ENCODE results near the gene PRKCA.
"Not testable (repeated sequence)": the region's sequence is repeated elsewhere in the genome, so short reads cannot be mapped to it uniquely, and the experiment has no call there.

Gene PRKCA

DNA sequence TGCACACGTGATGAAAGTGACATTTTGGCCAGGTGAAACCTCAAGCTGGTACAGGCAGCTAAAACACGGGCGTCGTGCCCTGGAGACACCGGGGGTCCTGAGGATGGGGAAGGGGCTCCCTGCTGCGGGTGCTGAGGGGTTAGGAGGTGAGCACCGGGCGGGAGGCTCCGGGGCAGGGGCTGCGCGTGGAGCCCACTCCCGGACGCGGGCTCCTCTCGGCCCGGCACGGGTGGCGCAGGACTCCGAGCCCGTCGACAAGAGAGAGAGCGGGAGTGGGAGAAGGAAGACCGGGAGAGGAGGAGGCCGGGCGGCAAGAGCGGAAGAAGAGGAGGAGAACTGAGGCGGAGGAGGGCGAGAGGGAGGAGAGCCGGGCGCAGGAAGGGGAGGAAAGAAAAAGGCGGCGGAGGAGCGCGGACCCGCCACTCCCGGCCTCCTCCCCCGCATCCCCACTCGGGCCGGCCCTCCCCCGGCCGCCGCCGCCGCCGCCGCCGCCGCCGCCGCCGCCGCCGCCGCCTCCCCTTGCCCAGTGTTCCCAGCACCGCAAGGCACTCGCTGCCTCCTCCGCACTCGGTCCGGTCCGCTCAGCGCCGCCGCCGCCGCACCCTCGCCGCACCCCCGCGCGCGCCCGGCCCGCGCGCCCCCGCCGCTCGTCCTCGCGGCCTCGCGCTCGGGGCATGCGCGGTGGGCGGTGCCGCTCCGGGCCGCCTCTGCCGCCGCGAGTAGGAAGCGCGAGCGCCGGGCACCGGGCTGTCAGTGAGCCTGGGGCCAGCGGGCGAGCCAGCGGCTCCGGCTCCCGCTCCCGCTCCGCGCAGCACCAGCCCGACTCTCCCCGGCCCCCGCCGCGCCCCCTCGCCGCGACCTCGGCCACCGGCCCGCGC, at the start of gene PRKCA:
PRKCA (plus strand) TSS at position 750 of the 878 bp plus-strand sequence.
- DNase-seq (ENCODE audit: low read depth in 3 of 3) = peak; percentile 50 to 68 (median 50)

DNA sequence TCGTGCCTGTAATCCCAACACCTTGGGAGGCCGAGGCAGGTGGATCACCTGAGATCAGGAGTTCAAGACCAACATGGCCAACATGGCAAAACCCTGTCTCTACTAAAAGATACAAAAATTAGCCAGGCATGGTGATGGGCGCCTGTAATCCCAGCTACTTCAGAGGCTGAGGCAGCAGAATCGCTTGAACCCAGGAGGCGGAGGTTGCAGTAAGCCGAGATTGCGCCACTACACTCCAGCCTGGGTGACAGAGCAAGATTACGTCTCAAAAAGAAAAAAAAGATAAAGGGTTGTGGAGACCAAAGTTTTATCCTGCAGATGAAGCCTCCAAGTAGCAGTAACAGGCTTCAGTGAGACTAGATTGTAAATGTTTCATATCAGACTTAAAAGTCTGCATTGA, 49.0 kb upstream of the PRKCA start:
- not testable (repeated sequence) for DNase-seq (ENCODE audit: low read depth in 3 of 3)

DNA sequence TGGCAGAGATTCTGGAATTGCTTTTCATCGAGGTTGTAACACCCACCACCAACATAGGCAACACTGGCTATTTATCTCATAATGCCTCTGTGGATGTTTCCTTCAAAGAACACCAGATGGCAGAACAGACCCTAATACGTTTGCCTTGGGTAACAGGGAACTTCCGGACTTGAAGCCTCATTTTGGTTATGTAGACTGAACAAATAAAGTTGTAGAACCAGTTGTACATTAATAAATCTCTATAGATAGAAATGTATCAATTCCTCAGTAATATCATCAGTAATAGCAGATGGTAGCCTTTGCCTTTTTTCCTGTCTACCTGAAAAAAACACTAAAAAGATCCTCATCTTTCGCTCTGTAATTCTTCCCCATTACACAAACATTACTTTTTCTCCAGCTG, 47.3 kb upstream of the PRKCA start:
- DNase-seq (ENCODE audit: low read depth in 3 of 3) = peak in 1 of 3 experiments; percentile 24

DNA sequence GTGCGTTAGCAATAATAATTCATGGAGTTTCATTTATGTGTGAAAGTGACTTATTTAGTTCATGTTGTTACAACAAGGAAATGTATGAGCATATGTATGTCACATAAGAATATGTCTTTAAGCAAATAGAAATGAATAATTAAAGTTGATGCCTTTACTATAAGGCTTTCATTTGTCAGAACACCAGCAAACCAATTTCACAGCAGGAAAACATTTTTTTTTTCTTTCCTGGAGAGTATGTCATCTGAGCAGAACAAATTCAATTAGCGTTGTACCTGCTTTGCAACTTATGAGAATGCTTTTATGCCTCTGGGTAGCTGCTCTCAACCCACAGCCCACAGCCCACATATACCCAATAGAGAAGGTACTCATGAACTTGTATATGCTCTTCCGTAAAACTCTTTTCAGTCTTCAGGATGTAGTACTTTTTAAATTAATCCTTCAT, 46.9 kb upstream of the PRKCA start:
- no peak for DNase-seq (ENCODE audit: low read depth in 3 of 3)

DNA sequence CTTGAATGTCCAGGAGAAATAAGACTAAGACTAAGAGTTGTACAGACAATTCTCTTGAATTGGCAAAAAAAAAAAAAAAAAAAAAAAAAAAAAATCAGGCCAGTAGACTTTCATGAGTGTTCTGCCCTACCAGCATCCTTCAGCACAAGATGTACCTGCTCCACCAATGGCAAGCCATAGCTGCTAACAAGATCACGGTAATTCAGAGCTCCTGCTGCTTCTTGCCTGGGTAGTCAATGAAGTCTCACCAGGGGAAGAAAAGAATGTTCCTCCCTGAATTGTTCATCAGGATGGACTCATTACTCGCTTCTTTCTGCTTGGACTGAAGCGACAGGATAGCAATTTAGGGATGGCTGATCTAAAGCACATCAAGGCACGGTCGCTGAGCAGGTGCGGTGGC, 42.1 kb upstream of the PRKCA start:
- DNase-seq (ENCODE audit: low read depth in 3 of 3) = no peak

DNA sequence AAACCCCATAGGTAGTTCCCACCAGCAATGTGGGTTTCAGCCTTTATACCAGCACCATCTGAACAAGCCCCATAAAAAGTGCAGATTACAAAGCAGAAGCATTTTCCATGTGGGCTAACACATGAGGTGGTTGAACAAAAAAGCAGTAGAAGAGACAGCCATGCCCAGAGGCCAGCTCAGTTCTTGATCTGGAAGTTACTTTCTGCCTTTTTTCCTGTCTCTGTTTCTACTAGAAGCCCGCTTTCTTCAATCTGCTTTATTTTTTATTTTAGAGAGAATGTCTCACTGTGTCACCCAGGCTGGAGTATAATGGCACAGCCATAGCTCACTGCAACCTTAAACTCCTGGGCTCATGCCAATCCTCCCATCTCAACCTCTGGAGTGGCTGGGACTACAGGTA, 41.7 kb upstream of the PRKCA start:
- DNase-seq (ENCODE audit: low read depth in 3 of 3) = no peak

DNA sequence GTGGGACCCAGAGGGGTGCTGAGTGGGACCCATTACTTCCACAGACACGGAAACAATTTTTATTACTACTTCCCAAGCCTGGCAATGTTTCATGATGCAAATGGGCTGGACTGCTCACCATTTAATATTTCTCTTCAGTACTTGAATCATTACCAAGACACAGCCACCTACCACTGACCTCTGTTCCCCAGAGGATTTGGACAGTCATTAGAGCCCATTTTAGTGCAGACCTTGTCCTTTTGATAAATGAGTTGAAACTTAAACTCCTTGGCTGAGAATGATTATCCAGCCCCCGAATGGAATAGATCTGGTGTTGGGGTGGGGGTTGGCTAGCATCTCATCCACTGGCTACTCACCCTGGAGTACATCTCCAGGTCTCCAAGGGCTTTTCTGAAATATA, 39.6 kb upstream of the PRKCA start:
- no peak for DNase-seq (ENCODE audit: low read depth in 3 of 3)

DNA sequence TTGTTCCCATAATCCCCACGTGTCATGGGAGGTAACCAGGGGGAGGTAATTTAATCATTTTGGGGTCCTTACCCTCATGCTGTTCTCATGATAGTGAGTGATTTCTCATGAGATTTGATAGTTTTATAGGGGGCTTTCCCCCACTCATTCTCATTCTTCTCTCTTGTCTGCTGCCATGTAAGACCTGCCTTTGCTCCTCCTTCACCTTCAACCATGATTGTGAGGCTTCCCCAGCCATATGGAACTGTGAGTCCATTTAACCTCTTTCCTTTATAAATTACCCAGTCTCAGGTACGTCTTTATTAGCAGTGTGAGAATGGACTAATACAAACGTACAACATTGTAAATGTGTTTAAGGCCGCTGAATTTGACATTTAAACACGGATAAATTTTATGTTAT, 37.7 kb upstream of the PRKCA start:
- no peak for DNase-seq (ENCODE audit: low read depth in 3 of 3)

DNA sequence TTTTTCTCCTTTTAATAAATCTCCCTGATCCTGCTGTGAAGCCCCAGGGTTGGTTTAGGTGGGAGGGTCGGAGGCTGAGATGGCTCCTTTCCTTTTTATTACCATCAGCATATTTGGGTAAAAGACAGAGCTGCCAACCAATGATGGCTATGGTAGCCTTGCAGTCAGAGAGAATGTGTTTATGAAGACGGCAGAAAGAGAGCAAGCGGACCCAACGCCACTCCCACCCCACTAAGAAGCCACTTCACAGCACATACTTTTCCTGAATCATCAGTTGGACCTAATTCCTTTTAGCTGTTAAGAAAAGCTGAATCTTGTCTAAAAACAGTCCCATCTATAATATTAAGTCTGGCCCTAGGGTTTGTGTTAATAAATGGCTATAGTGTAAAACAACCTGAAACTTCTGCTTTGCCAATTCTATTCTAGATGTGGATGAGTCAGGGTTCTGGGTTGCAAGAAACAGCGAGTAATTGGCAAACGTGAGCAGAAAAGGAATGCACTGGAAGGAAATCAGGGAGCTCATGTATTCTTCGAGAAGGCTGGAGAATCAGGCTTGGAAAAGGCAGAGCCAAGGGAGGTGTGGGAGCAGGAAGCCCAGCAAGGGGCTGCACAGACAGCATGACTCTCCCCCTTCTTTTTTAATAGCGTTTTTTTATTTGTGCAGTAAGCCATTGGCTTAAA, 34.0 kb upstream of the PRKCA start:
- DNase-seq (ENCODE audit: low read depth in 3 of 3) = no peak

DNA sequence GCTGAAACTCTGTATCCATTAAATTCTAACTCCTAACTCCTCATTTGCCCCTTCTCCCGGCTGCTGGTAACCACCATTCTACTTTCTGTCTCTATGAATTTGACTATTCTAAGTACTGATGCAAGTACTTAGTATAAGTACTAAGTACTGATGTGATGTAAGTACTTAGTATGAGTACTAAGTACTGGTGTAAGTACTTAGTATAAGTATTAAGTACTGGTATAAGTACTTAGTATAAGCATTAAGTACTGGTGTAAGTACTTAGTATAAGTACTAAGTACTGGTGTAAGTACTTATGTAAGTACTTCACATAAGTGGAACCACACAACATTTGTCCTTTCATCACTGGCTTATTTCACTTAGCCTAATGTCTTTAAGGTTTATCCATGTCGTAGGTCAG, 32.3 kb upstream of the PRKCA start:
- no peak for DNase-seq (ENCODE audit: low read depth in 3 of 3)

DNA sequence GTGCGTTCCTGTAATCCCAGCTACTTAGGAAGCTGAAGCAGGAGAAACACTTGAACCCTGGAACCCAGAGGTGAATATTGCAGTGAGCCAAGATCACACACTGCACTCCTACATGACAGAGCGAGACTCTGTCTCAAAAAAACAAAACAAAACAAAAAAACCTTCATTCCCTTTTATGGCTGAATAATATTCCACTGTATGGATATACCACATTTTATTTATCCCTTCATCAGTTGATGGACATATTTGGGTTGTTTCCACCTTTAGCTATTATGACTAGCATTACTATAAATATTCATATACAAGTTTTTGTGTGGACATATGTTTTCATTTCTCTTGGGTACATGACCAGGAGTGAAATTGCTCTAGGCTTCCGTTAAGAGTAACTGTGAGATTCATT, 30.9 kb upstream of the PRKCA start:
- no peak for DNase-seq (ENCODE audit: low read depth in 3 of 3)

DNA sequence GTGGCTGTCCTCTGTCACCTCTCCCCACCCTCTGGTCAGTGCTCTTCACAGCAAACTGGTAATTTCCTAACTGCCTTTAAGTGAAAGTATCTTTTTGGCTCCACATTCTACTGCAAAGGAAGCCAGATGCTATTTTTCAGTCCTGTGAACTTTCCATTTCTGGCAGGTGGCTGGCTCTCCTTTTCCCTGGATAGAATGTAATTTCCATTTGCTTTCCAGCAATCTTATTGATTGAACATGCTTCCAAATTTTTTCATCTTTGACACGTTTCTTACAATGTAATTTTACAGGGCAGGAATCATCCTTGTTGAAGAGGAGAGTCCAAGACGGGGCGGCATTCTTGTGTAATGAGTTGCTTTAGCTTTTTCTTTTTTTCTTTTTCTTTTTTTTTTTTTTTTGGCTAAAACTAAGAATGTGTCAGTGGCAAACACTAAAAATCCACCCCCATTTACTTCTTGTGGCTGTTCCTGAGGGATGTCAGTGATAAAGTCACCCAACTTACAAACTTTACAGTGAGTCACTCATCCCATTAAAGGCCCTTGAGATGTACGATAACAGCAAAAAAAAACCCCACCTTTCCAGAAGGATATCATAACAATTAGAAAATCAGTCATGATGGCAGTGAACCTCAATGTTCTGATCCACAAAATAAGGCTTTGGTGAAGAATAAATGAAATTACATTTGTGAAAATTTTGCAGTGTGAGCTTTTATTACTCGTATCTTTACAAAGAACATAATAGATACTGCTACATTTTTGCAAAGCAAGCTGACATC, 29.4 kb upstream of the PRKCA start:
- DNase-seq (ENCODE audit: low read depth in 3 of 3) = no peak

DNA sequence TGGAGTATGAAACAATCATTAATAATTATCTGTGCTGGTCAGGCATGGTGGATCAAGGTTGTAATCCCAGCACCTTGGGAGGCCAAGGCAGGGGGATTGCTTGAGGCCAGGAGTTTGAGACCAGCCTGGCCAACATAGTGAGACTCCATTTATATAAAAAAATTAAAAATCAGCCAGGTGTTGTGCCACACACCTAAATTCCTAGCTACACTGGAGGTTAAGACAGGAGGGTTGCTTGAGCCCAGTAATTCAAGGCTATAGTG, 28.9 kb upstream of the PRKCA start:
- no peak for DNase-seq (ENCODE audit: low read depth in 3 of 3)

DNA sequence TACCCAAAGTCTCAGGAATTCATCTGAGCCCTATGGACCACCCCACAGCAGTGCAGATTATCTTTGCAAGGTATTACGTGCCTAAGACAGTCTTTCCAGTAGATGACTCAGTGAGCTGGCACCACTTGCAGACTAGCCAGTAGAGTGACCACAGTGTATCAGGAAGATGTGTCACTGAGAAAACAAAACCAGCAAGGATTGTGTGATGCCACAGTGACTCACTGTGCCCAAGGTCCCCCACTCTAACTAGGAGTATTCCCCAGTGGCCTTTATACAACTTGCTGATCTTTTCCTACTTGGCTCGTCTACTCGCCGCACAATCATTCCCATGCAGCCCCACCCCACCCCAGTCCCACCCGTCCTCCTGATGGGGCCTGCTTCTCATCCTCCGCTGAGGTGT, 26.8 kb upstream of the PRKCA start:
- DNase-seq (ENCODE audit: low read depth in 3 of 3) = no peak

DNA sequence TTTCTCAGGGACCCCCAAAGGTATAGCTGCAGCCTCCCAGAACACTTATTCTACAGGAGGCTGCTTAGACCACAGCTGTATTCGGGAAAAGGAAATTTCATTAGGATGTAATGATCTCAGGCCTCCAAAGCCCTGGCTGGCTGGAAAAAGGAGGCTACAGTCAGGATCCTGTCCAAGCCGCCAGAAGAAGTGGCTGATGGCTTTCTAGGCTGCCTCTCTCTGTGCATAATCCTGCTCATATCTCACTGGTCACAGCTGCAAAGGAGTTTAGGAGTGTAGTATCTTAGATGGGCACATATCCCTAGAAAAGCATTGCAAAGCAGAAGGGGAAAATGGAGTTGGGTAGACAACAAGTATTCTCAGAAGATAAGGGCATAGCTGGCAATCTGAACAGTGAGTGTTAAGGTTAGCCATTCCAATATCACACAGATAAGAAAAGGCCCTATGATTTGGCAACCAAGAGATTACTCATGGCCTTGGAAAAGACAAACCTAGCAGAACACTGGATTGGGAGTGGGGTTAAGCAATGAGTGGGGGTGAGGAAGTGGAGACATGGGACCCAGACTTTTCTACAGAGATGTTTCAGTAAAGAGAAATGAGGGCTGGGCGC, 26.0 kb upstream of the PRKCA start:
- DNase-seq (ENCODE audit: low read depth in 3 of 3) = no peak

DNA sequence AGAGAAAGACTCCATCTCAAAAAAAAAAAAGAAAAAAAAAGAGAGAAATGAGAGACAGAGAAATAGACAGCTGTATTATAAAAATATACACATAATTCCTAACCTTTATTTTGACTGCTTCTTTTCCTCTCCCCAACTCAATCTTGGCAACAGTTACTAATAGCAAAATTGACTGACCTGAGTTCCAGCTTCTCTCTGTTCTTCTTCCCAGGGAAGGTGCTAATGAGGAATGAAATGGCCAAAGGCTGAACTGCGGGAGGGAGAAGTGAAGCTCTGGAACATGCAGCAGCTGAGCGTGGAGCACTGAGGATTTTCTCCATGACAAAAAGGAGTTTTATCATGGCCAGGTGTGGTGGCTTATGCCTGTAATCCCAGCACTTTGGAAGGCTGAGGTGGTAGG, 25.2 kb upstream of the PRKCA start:
- DNase-seq (ENCODE audit: low read depth in 3 of 3) = no peak

DNA sequence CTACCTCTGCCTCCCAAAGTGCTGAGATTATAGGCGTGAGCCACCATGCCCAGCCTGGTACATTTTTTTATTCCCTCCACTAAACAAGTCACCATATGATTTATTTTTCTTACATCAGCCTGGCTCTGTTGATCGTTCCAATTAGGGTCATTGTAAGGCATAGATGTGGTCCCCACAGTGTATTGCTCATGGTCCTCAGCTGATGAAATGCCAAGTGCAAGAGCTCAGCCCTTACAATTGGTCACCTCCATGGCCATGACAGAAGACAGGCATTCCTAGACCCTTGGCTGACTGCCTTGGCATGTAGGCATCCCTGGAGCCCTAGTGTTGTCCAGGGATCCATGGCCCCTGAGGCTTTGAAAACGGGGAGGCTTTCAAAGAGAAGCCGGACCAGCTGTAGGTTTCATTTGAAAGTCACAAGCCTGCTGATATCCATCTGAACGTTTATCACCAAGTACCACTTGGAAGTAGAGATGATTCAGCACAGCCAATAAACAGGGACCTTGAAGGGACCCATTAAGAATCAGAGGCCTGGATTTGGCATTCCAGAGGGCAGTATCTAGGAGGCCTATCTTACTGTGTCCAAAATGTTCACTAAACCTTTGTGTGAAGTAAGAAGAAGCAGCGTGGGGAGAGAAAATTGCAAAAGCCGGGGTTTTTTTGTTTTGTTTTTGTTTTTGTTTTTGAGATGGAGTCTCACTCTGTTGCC, 20.6 kb upstream of the PRKCA start:
- DNase-seq (ENCODE audit: low read depth in 3 of 3) = no peak

DNA sequence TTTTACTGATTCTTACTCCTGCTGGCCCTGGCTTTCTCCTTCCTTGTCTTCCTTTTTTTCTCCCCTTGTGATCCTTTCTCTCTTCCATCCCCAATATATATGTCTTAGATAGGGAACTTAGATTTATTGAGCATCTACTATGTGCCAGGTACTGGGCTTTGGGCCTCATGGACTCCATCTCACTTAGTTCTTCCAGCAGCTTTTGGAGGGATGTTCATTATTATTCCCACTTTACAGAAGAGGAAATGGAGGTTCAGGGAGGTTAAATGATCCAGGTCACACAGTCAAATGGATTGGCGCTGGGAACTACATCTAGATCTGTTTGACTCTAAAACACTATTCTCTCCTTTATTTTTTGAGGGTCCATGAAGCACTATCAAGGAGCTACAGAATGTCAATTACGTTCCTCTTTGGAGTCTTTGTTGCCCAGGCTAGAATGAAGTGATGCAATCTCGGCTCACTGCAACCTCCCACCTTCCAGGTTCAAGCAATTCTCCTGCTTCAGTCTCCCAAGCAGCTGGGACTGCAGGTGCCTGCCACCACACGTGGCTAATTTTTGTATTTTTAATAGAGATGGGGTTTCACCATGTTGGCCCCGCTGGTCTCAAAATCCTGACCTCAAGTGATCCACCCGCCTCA, 19.0 kb upstream of the PRKCA start:
- no peak for DNase-seq (ENCODE audit: low read depth in 3 of 3)

DNA sequence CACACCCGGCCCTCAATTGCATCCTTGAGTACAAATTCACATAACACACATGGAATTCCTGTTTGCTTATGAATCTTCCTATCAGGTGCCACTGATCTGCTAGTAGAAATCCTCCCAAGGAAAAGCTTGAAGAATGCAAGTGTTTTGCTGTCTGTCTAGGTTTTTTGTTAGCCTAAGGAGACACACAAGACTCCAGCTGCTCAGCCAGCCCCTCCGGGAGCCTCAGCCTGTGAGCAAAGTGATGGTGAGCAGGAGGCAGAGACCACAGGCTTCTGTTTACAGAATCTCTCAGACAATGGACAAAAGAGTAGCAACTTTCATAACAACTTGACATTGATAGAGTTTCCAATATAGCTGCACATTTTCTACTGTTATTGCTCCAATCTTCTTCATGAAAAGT, 18.4 kb upstream of the PRKCA start:
- no peak for DNase-seq (ENCODE audit: low read depth in 3 of 3)

DNA sequence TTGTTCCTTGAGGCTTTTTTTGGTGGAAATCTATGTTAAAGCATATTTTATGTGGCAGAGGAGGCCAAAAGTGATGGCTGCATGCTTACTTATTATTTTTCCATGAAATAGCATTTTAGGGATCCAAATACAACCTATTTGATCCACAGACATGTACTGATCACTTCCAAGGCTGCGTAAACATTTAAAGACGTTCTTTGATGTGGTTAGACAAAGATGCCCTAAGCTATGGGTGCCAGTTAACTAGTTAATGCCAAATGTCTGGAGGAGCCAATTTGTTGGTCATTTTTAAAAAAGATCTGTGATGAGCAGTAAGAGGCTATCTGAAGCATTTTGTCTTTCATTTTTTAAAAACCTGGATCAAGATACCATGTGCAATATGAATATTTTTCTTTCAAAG, 17.3 kb upstream of the PRKCA start:
- DNase-seq (ENCODE audit: low read depth in 3 of 3) = no peak

DNA sequence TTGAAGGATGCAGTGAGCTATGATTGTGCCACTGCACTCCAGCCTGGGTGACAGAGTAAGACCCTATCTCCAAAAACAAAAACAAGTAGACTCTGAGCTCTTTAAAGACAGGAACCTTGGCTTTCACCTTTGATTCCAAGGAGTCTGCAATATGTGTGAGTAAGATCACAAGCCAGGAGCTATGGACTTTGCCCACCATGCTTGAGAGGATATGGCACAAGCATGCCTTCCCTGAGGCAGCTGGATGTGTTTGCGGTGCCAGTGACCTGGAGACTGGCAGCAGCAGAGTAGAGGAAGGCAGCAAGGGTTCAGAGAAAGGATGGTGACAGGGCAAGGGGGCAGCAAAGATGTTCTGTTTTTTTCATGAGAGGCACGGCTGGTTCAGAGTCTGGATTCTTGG, 14.5 kb upstream of the PRKCA start:
- no peak for DNase-seq (ENCODE audit: low read depth in 3 of 3)
